Effector CD4-positive, alpha-beta T cell (primary cell): ENCODE data around the gene ANKRD9.
A peak's percentile ranks its signal among the peaks of the same experiment; 100 is the strongest.
"Not testable (repeated sequence)": the region's sequence is repeated elsewhere in the genome, so short reads cannot be mapped to it uniquely, and the experiment has no call there.

Source experiments
- DNase-seq: peaks from one replicate; pipeline ENCODE4 v3.0.0-alpha.2; 2020
- total RNA-seq: gene quantifications from one replicate; lab custom pipeline; 2026; lab: John Stamatoyannopoulos, UW

Gene ANKRD9
- 3.9 reads per million, percentile 15 among the genes with 10 or more reads in this experiment for total RNA-seq

- DNase-seq = peak; percentile 76
These were observed at the start of gene ANKRD9 for GRCh38 chr14:102509746-102510615. Gene ANKRD9, minus strand, starts transcription at chr14:102509776. Its CDS starts 1,887 bp downstream, at chr14:102507889.

GRCh38 chr14:102558556-102558955 lies 49.0 kb upstream of the ANKRD9 start:
- DNase-seq = no peak

GRCh38 chr14:102557434-102558226 lies 48.1 kb upstream of the ANKRD9 start:
- DNase-seq = no peak

GRCh38 chr14:102556098-102556677 lies 46.6 kb upstream of the ANKRD9 start:
- DNase-seq = no peak

GRCh38 chr14:102554821-102555819 lies 45.5 kb upstream of the ANKRD9 start:
- peak; percentile 47 for DNase-seq

GRCh38 chr14:102551995-102552705 lies 42.6 kb upstream of the ANKRD9 start:
- DNase-seq = no peak

- DNase-seq = not testable (repeated sequence)
These were observed 41.4 kb upstream of the ANKRD9 start for GRCh38 chr14:102550927-102551401.

GRCh38 chr14:102548616-102549240 lies 39.2 kb upstream of the ANKRD9 start:
- no peak for DNase-seq

- no peak for DNase-seq
These were observed 36.1 kb upstream of the ANKRD9 start for GRCh38 chr14:102545461-102546265.

GRCh38 chr14:102544747-102545460 lies 35.3 kb upstream of the ANKRD9 start:
- no peak for DNase-seq

- no peak for DNase-seq
These were observed 34.6 kb upstream of the ANKRD9 start for GRCh38 chr14:102544046-102544746.

- DNase-seq = no peak
These were observed 32.2 kb upstream of the ANKRD9 start for GRCh38 chr14:102541771-102542170.

- not testable (repeated sequence) for DNase-seq
These were observed 31.5 kb upstream of the ANKRD9 start for GRCh38 chr14:102541029-102541491.

GRCh38 chr14:102540315-102541028 lies 30.9 kb upstream of the ANKRD9 start:
- DNase-seq = no peak

GRCh38 chr14:102539544-102540314 lies 30.2 kb upstream of the ANKRD9 start:
- no peak for DNase-seq
